HAP-1 (cell line): Measurements from ENCODE around the gene BACE2.

Experiments
- DNase-seq, 2 experiments: peaks; one replicate each; pipeline ENCODE4 v3.0.0-alpha.2; 2016 to 2020; ENCODE audit warnings: low spot score in 2 of 2
- H3K27me3 ChIP-seq: fragments of 250-450 bp; sonication (Bioruptor Pico); 2 replicates; pipeline ENCODE4 v1.5.1; 2020; ENCODE audit warnings: low read depth, mild to moderate bottlenecking, moderate library complexity
- H3K36me3 ChIP-seq: fragments of 250-450 bp; sonication (Bioruptor Pico); replicated peaks from 2 replicates; pipeline ENCODE4 v1.5.1; 2020; ENCODE audit warnings: mild to moderate bottlenecking
- H3K4me1 ChIP-seq: fragments of 250-450 bp; sonication (Bioruptor Pico); 2 replicates; pipeline ENCODE4 v1.5.1; 2020; ENCODE audit warnings: mild to moderate bottlenecking
- H3K4me3 ChIP-seq: fragments of 250-450 bp; sonication (Bioruptor Pico); 2 replicates; pipeline ENCODE4 v1.5.1; 2020; ENCODE audit warnings: mild to moderate bottlenecking, moderate library complexity
- H3K9me3 ChIP-seq: fragments of 250-450 bp; sonication (Bioruptor Pico); 2 replicates; pipeline ENCODE4 v1.5.1; 2020; ENCODE audit warnings: mild to moderate bottlenecking, moderate library complexity
- in situ Hi-C: fragments of 300-500 bp; cut with MboI; formaldehyde crosslinking; loops from 3 replicates; pipeline ENCODE4 v1.14.3; 2020; ENCODE audit warnings: low sequenced_read_pairs, inconsistent platforms, mixed read lengths

BACE2 gene

GRCh38 chr21:41204736-41205135, 36.8 kb downstream of the BACE2 start:
- no peak for DNase-seq

GRCh38 chr21:41207401-41208375, 39.7 kb downstream of the BACE2 start:
- H3K4me1 ChIP-seq: no peaks in the 10 kb centered on the region
- no peak for DNase-seq
- H3K9me3 ChIP-seq: no peaks in the 10 kb centered on the region
- in situ Hi-C loops: no loop called here
- H3K4me3 ChIP-seq: no peak overlapping the region
- no peaks in the 10 kb centered on the region for H3K36me3 ChIP-seq
- H3K27me3 ChIP-seq: no peaks in the 10 kb centered on the region

More at GRCh38 chr21:41204736-41205135, 36.8 kb downstream of the BACE2 start:
- H3K27me3 ChIP-seq: no peaks in the 10 kb centered on the region
- no peaks in the 10 kb centered on the region for H3K36me3 ChIP-seq
- no peaks in the 10 kb centered on the region for H3K4me1 ChIP-seq
- in situ Hi-C loops: no loop called here
- H3K9me3 ChIP-seq: no peaks in the 10 kb centered on the region
- H3K4me3 ChIP-seq: no peak overlapping the region

- Histone ChIP-seq H3K4me1 (no peaks in the 10 kb centered on the region), H3K27me3 (no peaks in the 10 kb centered on the region), H3K4me3 (no peak overlapping the region), H3K36me3 (no peaks in the 10 kb centered on the region), H3K9me3 (no peaks in the 10 kb centered on the region)
- in situ Hi-C loops: no loop called here
- DNase-seq: no peak
These were observed 40.4 kb downstream of the BACE2 start for GRCh38 chr21:41208376-41208763.

- Histone ChIP-seq H3K9me3 (no peaks in the 10 kb centered on the region), H3K4me1 (no peaks in the 10 kb centered on the region), H3K4me3 (no peak overlapping the region), H3K36me3 (no peaks in the 10 kb centered on the region), H3K27me3 (no peaks in the 10 kb centered on the region)
- in situ Hi-C loops: no loop called here
- no peak for DNase-seq
These were observed 41.2 kb downstream of the BACE2 start for GRCh38 chr21:41209016-41209619.

GRCh38 chr21:41210426-41211059, 42.6 kb downstream of the BACE2 start:
- no peak overlapping the region for H3K4me3 ChIP-seq
- no peaks in the 10 kb centered on the region for H3K36me3 ChIP-seq
- no peaks in the 10 kb centered on the region; the same call in 1 of the 2 replicates for H3K9me3 ChIP-seq
- H3K27me3 ChIP-seq: no peaks in the 10 kb centered on the region
- in situ Hi-C loops: no loop called here
- no peak for DNase-seq
- H3K4me1 ChIP-seq: no peaks in the 10 kb centered on the region

GRCh38 chr21:41211060-41211805, 43.3 kb downstream of the BACE2 start:
- H3K27me3 ChIP-seq: no peaks in the 10 kb centered on the region
- H3K4me3 ChIP-seq: no peak overlapping the region
- no peaks in the 10 kb centered on the region for H3K4me1 ChIP-seq
- no peaks in the 10 kb centered on the region for H3K36me3 ChIP-seq
- DNase-seq: no peak
- in situ Hi-C loops: no loop called here
- no peaks in the 10 kb centered on the region; the same call in 1 of the 2 replicates for H3K9me3 ChIP-seq

- no peaks in the 10 kb centered on the region for H3K27me3 ChIP-seq
- in situ Hi-C loops: no loop called here
These were observed 45.1 kb downstream of the BACE2 start for GRCh38 chr21:41213021-41213420.

GRCh38 chr21:41215856-41216408, 48.0 kb downstream of the BACE2 start:
- no peaks in the 10 kb centered on the region for H3K27me3 ChIP-seq
- H3K9me3 ChIP-seq: no peaks in the 10 kb centered on the region; the same call in 1 of the 2 replicates
- in situ Hi-C loops: no loop called here
- H3K4me3 ChIP-seq: no peak overlapping the region
- no peaks in the 10 kb centered on the region for H3K36me3 ChIP-seq
- H3K4me1 ChIP-seq: no peaks in the 10 kb centered on the region
- no peak for DNase-seq

More at GRCh38 chr21:41213021-41213420, 45.1 kb downstream of the BACE2 start:
- Histone ChIP-seq H3K4me1 (no peaks in the 10 kb centered on the region), H3K4me3 (no peak overlapping the region), H3K36me3 (no peaks in the 10 kb centered on the region), H3K9me3 (no peaks in the 10 kb centered on the region; the same call in 1 of the 2 replicates)
- no peak for DNase-seq

- Histone ChIP-seq H3K27me3 (no peaks in the 10 kb centered on the region), H3K4me3 (no peak overlapping the region), H3K36me3 (no peaks in the 10 kb centered on the region), H3K4me1 (no peaks in the 10 kb centered on the region), H3K9me3 (no peaks in the 10 kb centered on the region; the same call in 1 of the 2 replicates)
- no peak for DNase-seq
- in situ Hi-C loops: no loop called here
These were observed 48.5 kb downstream of the BACE2 start for GRCh38 chr21:41216486-41216885.

- in situ Hi-C loops: no loop called here
- no peak for DNase-seq
- H3K27me3 ChIP-seq: no peaks in the 10 kb centered on the region
- no peaks in the 10 kb centered on the region for H3K4me1 ChIP-seq
- no peaks in the 10 kb centered on the region for H3K36me3 ChIP-seq
- H3K9me3 ChIP-seq: no peaks in the 10 kb centered on the region; the same call in 1 of the 2 replicates
- H3K4me3 ChIP-seq: no peak overlapping the region
These were observed 49.9 kb downstream of the BACE2 start for GRCh38 chr21:41217671-41218385.

- Histone ChIP-seq H3K4me1 (no peaks in the 10 kb centered on the region), H3K9me3 (no peaks in the 10 kb centered on the region; the same call in 1 of the 2 replicates), H3K4me3 (no peak overlapping the region), H3K36me3 (no peaks in the 10 kb centered on the region), H3K27me3 (no peaks in the 10 kb centered on the region)
- in situ Hi-C loops: no loop called here
- no peak for DNase-seq
These were observed 51.7 kb downstream of the BACE2 start for GRCh38 chr21:41219498-41220207.

- no peaks in the 10 kb centered on the region; the same call in 1 of the 2 replicates for H3K9me3 ChIP-seq
- H3K36me3 ChIP-seq: no peaks in the 10 kb centered on the region
- no peaks in the 10 kb centered on the region for H3K4me1 ChIP-seq
- H3K27me3 ChIP-seq: no peaks in the 10 kb centered on the region
- in situ Hi-C loops: no loop called here
- H3K4me3 ChIP-seq: no peak overlapping the region
- no peak for DNase-seq
These were observed 52.3 kb downstream of the BACE2 start for GRCh38 chr21:41220208-41220733.
